ENCODE results near the gene ZNF511. TPM values are rescaled to one million over a fixed set of nuclear protein-coding genes. Genes with fewer than 3 reads are reported as not detected.
A peak's percentile ranks its signal among the peaks of the same experiment; 100 is the strongest.

The ZNF511 gene
- total RNA-seq, 4 donors from 2014 or later, result 23.1 to 45.5 (median 30.0) TPM

DNA sequence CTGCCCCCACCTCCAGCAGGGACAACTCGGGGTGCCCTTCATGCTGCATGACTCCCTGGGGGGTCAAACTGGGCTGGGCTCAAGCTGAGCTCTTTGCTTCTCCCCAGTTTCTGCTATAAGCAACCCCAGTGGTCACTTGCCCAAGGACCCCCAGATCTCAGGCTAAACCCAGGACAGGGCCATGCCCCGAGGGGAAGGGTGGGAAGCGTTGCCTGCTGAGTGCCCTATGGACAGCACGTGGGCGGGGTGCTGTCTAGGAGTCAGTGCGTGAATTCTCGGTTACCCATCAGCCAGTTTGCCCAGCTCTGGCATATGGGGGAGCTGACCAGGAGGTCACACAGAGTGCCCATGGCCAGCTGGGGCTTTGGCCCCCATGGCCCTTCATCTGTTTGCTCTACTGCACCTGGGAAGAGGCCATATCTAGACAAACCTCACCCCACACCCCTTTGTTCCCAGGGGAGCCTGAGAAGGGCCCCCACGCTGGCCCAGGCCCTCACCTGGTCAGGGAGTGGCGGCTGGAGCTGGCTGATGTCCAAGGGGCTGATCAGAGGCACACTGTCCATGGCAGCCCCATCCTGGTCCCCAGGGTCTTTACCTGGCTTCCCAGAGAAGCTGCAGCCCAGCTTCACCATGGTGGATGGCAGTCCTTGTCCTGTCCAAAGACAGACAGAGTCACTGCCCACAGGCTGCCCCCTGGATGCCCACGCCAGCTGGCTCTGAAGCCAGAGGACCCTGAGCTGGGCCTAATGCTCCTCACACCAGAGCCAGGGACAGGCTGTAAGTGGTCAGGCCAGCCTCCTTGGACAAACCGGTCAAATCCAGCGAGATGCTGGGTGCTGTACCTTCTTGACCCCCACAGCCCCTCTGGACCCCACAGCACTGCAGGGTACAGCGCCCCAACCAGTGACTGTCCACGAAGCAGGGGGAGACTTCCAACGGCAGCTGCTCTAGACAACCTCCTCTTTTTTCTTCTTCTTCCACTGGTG is 19.9 kb downstream of the ZNF511 start:
- no peaks in the 10 kb centered on the region for H3K36me3 ChIP-seq
- no peak overlapping the region for H3K4me3 ChIP-seq
- H3K27me3 ChIP-seq, result peaks cover 18 to 33% of the 10 kb centered on the region in 2 donors
- intact Hi-C loops (cut with DNase I; ENCODE audit: low total_unique reads), result no loop called here
- DNase-seq, result no peak
- no peaks in the 10 kb centered on the region for H3K9me3 ChIP-seq
- no peak overlapping the region for H3K27ac ChIP-seq
- TF ChIP-seq, protein P1, sequence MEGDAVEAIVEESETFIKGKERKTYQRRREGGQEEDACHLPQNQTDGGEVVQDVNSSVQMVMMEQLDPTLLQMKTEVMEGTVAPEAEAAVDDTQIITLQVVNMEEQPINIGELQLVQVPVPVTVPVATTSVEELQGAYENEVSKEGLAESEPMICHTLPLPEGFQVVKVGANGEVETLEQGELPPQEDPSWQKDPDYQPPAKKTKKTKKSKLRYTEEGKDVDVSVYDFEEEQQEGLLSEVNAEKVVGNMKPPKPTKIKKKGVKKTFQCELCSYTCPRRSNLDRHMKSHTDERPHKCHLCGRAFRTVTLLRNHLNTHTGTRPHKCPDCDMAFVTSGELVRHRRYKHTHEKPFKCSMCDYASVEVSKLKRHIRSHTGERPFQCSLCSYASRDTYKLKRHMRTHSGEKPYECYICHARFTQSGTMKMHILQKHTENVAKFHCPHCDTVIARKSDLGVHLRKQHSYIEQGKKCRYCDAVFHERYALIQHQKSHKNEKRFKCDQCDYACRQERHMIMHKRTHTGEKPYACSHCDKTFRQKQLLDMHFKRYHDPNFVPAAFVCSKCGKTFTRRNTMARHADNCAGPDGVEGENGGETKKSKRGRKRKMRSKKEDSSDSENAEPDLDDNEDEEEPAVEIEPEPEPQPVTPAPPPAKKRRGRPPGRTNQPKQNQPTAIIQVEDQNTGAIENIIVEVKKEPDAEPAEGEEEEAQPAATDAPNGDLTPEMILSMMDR (IDR thresholded peaks at IDR 0.05), result no peak
- no peak for TF ChIP-seq POLR2A (IDR thresholded peaks at IDR 0.05)
- peaks cover 0 to 4% of the 10 kb centered on the region in 2 donors for H3K4me1 ChIP-seq

DNA sequence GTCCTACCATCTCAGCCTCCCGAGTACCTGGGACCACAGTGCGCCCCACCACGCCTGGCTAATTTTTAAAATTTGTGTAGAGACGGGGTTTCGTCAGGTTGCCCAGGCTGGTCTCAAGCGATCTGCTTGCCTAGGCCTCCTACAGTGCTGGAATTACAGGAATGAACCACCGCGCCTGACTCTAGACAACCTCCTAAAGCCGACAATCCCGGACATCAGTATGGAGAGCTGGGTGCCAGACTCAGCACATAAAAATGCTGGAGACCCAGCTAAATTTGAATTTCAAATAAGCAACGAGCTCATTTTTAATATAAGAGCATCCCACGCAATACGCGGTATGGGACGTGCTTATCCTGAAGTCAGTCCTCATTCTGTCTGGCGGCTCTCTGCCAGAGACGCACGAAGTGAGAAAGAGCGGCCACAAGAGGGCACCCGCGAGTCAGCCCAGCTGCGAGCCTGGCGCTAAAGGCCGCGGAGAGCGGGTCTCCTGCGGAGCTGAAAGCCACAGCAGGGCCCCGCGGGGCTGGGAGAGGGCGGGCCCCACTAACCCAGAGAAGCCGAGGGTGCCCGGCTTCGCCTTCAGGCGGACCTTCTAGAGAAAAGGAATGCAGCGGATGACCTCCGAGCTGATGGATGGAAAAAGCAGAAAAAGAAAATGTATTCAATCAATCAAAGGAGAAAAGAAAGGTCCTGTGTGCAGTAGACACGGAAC is 20.9 kb downstream of the ZNF511 start:
- H3K27me3 ChIP-seq, result peaks cover 21 to 34% of the 10 kb centered on the region in 2 donors
- intact Hi-C loops (cut with DNase I; ENCODE audit: low total_unique reads), result no loop called here
- TF ChIP-seq POLR2A (IDR thresholded peaks at IDR 0.05), result no peak
- TF ChIP-seq, protein P1 (IDR thresholded peaks at IDR 0.05), result peak; percentile 80 to 94 (median 82)
- no peaks in the 10 kb centered on the region for H3K36me3 ChIP-seq
- no peak overlapping the region for H3K27ac ChIP-seq
- DNase-seq, result peak; percentile 79 to 82
- no peaks in the 10 kb centered on the region for H3K9me3 ChIP-seq
- H3K4me3 ChIP-seq, result peak overlapping the region in 1 of 2 donors; percentile 17
- peaks cover 0 to 4% of the 10 kb centered on the region in 2 donors for H3K4me1 ChIP-seq

DNA sequence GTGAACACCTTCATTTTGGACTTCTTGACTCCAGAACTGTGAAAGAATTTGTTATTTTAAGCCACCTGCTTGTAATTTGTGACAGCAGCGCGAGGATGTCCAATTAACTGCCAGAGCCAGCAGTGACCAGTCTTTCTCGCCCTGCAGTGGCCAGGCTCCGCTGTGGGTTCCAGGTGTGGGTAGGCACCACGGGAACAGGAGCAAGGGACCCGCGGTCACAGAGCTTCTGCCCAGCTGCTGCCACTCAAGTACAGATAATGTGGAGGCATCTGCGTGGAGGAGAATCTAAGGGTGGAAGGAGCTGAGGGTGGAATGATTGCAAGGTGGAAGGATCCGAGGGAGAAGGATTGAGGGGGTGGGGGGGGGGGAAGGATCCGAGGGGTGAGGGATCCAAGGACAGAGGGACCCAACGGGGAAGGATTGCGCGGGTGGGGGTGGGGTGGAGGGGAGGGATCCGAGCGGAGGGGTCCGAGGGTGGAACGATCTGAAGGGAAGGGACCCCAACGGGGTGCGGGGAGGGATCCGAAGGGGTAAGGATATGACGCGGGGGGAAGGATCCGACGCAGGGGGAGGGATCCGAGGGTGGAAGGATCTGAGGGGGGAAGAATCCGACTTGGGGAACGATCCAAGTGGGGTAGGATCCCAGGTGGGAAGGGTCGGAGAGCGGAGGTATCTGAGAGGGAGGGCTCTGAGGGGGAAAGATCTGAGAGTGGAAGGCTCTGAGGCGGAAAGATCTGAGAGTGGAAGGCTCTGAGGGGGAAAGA is 24.4 kb downstream of the ZNF511 start:
- TF ChIP-seq POLR2A (IDR thresholded peaks at IDR 0.05), result no peak
- TF ChIP-seq, protein P1 (IDR thresholded peaks at IDR 0.05), result no peak
- no peak overlapping the region for H3K27ac ChIP-seq
- H3K4me1 ChIP-seq, result peaks cover 0 to 25% of the 10 kb centered on the region in 2 donors
- H3K9me3 ChIP-seq, result no peaks in the 10 kb centered on the region
- intact Hi-C loops (cut with DNase I; ENCODE audit: low total_unique reads), result no loop called here
- DNase-seq, result no peak
- H3K4me3 ChIP-seq, result no peak overlapping the region
- peaks cover 35 to 44% of the 10 kb centered on the region in 2 donors for H3K27me3 ChIP-seq
- no peaks in the 10 kb centered on the region for H3K36me3 ChIP-seq

DNA sequence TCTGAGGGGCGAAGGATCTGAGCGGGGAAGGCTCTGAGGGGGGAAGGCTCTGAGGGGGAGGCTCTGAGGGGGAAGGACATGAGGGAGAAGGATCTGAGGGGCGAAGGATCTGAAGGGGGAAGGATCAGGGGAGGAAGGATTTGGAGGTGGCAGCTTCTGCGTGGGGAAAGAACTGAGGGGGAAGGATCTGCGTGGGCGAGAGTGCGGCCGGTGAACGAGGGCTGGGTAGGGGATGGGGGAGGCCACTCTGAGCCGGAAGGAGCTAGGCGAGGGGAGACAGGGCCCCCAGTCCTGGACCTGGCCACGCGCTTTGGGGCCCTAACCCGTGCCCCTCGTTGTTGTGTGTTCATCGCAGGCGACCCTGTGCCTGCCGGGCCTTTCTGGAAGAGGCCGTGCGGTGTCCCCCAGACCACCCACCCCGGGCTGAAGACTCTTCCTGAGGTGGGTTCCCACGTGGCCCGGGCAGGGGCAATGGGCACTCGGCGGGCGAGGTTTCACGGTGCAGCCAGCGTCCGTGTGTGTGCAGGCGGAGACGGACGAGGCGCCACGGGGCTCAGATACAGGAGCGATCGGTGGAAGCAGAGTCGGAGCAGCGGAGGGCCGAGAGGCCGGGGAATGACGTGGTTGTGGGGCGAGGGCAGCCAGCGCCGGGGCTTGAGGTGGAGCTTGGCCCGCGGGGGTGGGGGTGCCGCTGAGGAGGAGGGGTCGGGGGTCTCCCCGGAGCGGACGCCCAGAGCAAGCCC is 26.0 kb downstream of the ZNF511 start:
- intact Hi-C loops (cut with DNase I; ENCODE audit: low total_unique reads), result no loop called here
- DNase-seq, result no peak
- peaks cover 42 to 45% of the 10 kb centered on the region in 2 donors for H3K27me3 ChIP-seq

More for the DNA sequence above, 26.0 kb downstream of the ZNF511 start:
- Histone ChIP-seq H3K4me1 (peaks cover 0 to 25% of the 10 kb centered on the region in 2 donors), H3K9me3 (no peaks in the 10 kb centered on the region), H3K4me3 (peak overlapping the region; percentile 15 to 22), H3K27ac (no peak overlapping the region), H3K36me3 (no peaks in the 10 kb centered on the region)
- TF ChIP-seq, protein P1 (IDR thresholded peaks at IDR 0.05), result no peak
- no peak for TF ChIP-seq POLR2A (IDR thresholded peaks at IDR 0.05)

Data from uterus (tissue), 4 donors.